Measurements from ENCODE around the gene PROC. TPM values are rescaled to one million over a fixed set of nuclear protein-coding genes. Genes with fewer than 3 reads are reported as not detected.

Gene PROC
- total RNA-seq, 1 experiment from 2014 or later: not detected

- Histone ChIP-seq H2AFZ (ENCODE audit: low read depth, low read length, poor library complexity, severe bottlenecking) (no peak overlapping the region), H3K36me3 (ENCODE audit: control insufficient read depth in 1 of 2, insufficient read depth in 2 of 2, low read length in 2 of 2) (no peaks in the 10 kb centered on the region), H3K4me1 (ENCODE audit: control insufficient read depth in 1 of 2, insufficient read depth in 2 of 2, low read length in 2 of 2) (peaks cover 2 to 9% of the 10 kb centered on the region in 2 experiments; a peak in 2 of 4 replicates), H3K79me2 (ENCODE audit: insufficient read depth, low read length) (no peaks in the 10 kb centered on the region), H3K4me3 (replicated peaks in 1 of 2; ENCODE audit: low read depth in 1 of 2, low read length in 2 of 2) (no peak overlapping the region), H3K9me2 (ENCODE audit: insufficient read depth) (no peaks in the 10 kb centered on the region), H3K9me3 (ENCODE audit: control insufficient read depth in 1 of 2, insufficient read depth in 1 of 2, low read depth in 1 of 2, low read length in 2 of 2) (no peaks in the 10 kb centered on the region), H3K27ac (ENCODE audit: low read depth, low read length) (no peak overlapping the region), H3K9ac (ENCODE audit: low read length) (no peak overlapping the region), H3K4me2 (ENCODE audit: low read length) (no peak overlapping the region), H4K20me1 (ENCODE audit: insufficient read depth) (no peaks in the 10 kb centered on the region), H3K27me3 (ENCODE audit: insufficient read depth, low read length) (no peaks in the 10 kb centered on the region; the same call in 1 of the 2 replicates)
- ChIA-PET POLR2A (no interaction called here), RAD21 (ENCODE audit: low non-redundant PET in 1 of 2, low total read pairs in 2 of 2, uncharacterized antibody in 2 of 2, unreplicated experiment in 2 of 2) (no interaction called here), CTCF (no interaction called here)
- DNase-seq (ENCODE audit: low read depth, low spot score) (no peak), ATAC-seq (no peak)
- no TSS peak for BruUV-seq (replicated peaks)
- intact Hi-C loops (cut with micrococcal nuclease): no loop called here
- TF ChIP-seq FOSL1 (IDR thresholded peaks at IDR 0.05; ENCODE audit: low read depth): no peak
- no peak for TF ChIP-seq ZBTB33 (IDR thresholded peaks at IDR 0.05; ENCODE audit: extremely low read depth, insufficient replicate concordance, low read length)
- TF ChIP-seq ATF3 (IDR thresholded peaks at IDR 0.05): no peak
- TF ChIP-seq MAX (IDR thresholded peaks at IDR 0.05): no peak
- TF ChIP-seq SIN3A (IDR thresholded peaks at IDR 0.05; ENCODE audit: low read depth): no peak
- TF ChIP-seq CTCF (IDR thresholded peaks at IDR 0.05 in 2 of 3, conservative IDR thresholded peaks at IDR 0.05 in 1 of 3; ENCODE audit: borderline replicate concordance in 1 of 3, insufficient read depth in 1 of 3, low read depth in 2 of 3, low read length in 2 of 3): no peak
- no peak for TF ChIP-seq SRF (IDR thresholded peaks at IDR 0.05; ENCODE audit: low read depth)
- TF ChIP-seq REST (IDR thresholded peaks at IDR 0.05; ENCODE audit: low read depth): no peak
Observed at GRCh38 chr2:127421871-127422558, 3.8 kb downstream of the PROC start.

Data from HCT116 (cell line).